OCI-LY1 (cell line): ENCODE data around the gene TFB2M.

Source experiments
- EZH2 ChIP-seq: fragments of 200-600 bp; sonication (generic), shearing (Covaris generic); IDR thresholded peaks from 2 replicates; pipeline ENCODE4 v1.8.0; 2017; ENCODE audit warnings: borderline replicate concordance, mixed run types, mild to moderate bottlenecking, antibody characterized with exemption, low read length, moderate library complexity, mixed read lengths
- TF ChIP-seq, protein P1 (sequence below): fragments of 200-600 bp; sonication (generic), shearing (Covaris generic); IDR thresholded peaks from 2 replicates; pipeline ENCODE4 v1.5.1; 2017; ENCODE audit warnings: mild to moderate bottlenecking, antibody characterized with exemption, low read length, moderate library complexity, mixed read lengths

DNA sequence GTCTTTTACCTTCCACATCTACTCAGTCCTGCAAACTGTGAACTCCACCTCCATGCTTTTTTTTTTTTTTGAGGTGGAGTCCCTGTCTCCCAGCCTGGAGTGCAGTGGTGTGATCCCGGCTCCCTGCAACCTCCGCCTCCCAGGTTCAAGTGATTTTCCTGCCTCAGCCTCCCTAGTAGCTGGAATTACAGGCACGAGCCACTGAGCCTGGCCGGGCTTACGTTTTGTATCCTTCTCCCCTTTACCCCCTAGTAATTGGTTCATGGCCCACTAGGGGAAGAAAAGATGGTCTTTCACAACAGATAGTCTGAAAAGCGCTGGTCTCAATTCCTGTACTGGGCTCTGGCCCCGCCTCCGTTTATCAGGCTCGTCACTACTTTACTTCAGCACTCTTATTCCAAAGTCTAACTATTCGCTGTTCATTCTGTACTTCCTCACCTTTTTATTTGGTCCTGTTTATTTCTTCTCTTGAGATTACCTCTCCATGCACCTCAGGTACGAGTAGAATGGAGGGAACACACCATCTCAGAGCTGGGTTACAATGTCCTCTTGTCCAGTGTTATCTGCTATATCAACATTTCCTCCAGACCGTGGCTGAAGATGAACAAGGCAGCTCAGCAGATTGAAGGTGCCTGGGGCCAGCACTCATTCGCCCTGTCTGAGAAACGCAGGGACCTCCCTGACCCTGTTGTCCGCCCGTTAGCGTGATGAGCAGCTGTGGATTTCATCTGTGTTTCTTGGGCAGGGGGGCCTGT lies 16.4 kb upstream of the TFB2M start:
- TF ChIP-seq, protein P1, sequence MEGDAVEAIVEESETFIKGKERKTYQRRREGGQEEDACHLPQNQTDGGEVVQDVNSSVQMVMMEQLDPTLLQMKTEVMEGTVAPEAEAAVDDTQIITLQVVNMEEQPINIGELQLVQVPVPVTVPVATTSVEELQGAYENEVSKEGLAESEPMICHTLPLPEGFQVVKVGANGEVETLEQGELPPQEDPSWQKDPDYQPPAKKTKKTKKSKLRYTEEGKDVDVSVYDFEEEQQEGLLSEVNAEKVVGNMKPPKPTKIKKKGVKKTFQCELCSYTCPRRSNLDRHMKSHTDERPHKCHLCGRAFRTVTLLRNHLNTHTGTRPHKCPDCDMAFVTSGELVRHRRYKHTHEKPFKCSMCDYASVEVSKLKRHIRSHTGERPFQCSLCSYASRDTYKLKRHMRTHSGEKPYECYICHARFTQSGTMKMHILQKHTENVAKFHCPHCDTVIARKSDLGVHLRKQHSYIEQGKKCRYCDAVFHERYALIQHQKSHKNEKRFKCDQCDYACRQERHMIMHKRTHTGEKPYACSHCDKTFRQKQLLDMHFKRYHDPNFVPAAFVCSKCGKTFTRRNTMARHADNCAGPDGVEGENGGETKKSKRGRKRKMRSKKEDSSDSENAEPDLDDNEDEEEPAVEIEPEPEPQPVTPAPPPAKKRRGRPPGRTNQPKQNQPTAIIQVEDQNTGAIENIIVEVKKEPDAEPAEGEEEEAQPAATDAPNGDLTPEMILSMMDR, result no peak
- no peak for TF ChIP-seq EZH2
